Measurements from ENCODE around the gene FNTB.

FNTB gene

GRCh38 chr14:64958201-64958600 is 28.5 kb upstream of the FNTB start:
- WGBS, 2 donors (ENCODE audit: extremely low coverage in 2 of 2, insufficient read length in 2 of 2, insufficient replicate concordance in 1 of 2), result no CpG with 5 or more reads among the region's 2 CpGs
- H3K23ac ChIP-seq (ENCODE audit: low read depth, low read length, poor library complexity), result no peak overlapping the region
- H4K8ac ChIP-seq (ENCODE audit: low read depth, low read length), result no peak overlapping the region
- DNase-seq (ENCODE audit: low spot score), result no peak
- H3K9ac ChIP-seq (ENCODE audit: low read depth, low read length, poor library complexity), result no peak overlapping the region
- H3K27me3 ChIP-seq (ENCODE audit: control insufficient read depth in 3 of 3, insufficient read depth in 3 of 3, low read depth in 1 of 3, low read length in 3 of 3), result peaks cover 0 to 1% (median 0%) of the 10 kb centered on the region in 3 experiments
- H2AFZ ChIP-seq (ENCODE audit: low read length), result no peak overlapping the region
- H3K9me3 ChIP-seq (replicated peaks in 1 of 2; ENCODE audit: control insufficient read depth in 2 of 2, insufficient read depth in 1 of 2, low read depth in 1 of 2, low read length in 2 of 2), result no peaks in the 10 kb centered on the region
- H2BK5ac ChIP-seq (ENCODE audit: low read length), result no peak overlapping the region
- no peak overlapping the region for H2BK120ac ChIP-seq (ENCODE audit: low read depth, low read length)
- no peak overlapping the region for H3K27ac ChIP-seq (replicated peaks; ENCODE audit: low read length)
- H2BK15ac ChIP-seq (ENCODE audit: low read length), result no peak overlapping the region
- no peaks in the 10 kb centered on the region for H3K79me1 ChIP-seq (ENCODE audit: low read depth, low read length)
- H3K4me2 ChIP-seq (ENCODE audit: insufficient read depth, low read length, poor library complexity, severe bottlenecking), result no peak overlapping the region
- H3K36me3 ChIP-seq (replicated peaks in 1 of 2; ENCODE audit: control insufficient read depth in 2 of 2, insufficient read depth in 2 of 2, low read length in 2 of 2), result peaks cover 0 to 20% of the 10 kb centered on the region in 2 donors
- H3K14ac ChIP-seq (ENCODE audit: low read length), result no peak overlapping the region
- no peak overlapping the region for H2BK12ac ChIP-seq (ENCODE audit: low read length)
- peaks cover 0 to 6% of the 10 kb centered on the region in 2 donors for H3K4me1 ChIP-seq (ENCODE audit: control insufficient read depth in 2 of 2, insufficient read depth in 1 of 2, low read depth in 1 of 2, low read length in 2 of 2)
- H3K4me3 ChIP-seq (ENCODE audit: low read length in 2 of 2), result no peak overlapping the region
- no peak overlapping the region for H4K91ac ChIP-seq (ENCODE audit: low read depth, low read length, poor library complexity)
- H3K18ac ChIP-seq (ENCODE audit: low read length), result no peak overlapping the region
- H3K4ac ChIP-seq (ENCODE audit: low read length), result no peak overlapping the region
- H2AK5ac ChIP-seq (ENCODE audit: low read depth, low read length), result no peak overlapping the region

DNA sequence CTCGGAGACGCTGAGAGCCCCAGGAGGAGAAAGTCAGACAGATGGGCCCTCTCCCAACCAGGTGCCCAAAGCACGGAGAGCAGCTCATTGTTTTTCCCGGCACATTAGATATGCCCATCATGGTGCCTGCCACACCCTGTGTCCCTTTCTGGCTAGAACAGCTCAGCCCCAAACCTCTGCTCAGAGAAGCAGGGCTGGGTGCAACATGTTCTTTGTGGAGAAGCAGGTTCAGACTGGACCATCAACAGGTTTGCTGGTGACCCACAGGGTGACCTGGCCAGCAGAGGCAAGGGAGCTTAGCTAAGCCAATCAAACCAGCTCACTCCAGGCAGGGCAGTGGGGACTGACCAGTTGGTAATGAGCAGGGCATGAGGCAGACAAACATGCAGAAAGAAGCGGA is 28.0 kb upstream of the FNTB start:
- Histone ChIP-seq H3K14ac (ENCODE audit: low read length) (no peak overlapping the region), H2BK5ac (ENCODE audit: low read length) (peak overlapping the region; percentile 77), H2AK5ac (ENCODE audit: low read depth, low read length) (peak overlapping the region; percentile 8), H3K27me3 (ENCODE audit: control insufficient read depth in 3 of 3, insufficient read depth in 3 of 3, low read depth in 1 of 3, low read length in 3 of 3) (peaks cover 0 to 1% (median 0%) of the 10 kb centered on the region in 3 experiments), H2BK15ac (ENCODE audit: low read length) (no peak overlapping the region), H3K4ac (ENCODE audit: low read length) (no peak overlapping the region), H3K4me1 (ENCODE audit: control insufficient read depth in 2 of 2, insufficient read depth in 1 of 2, low read depth in 1 of 2, low read length in 2 of 2) (peaks cover 0 to 6% of the 10 kb centered on the region in 2 donors), H4K8ac (ENCODE audit: low read depth, low read length) (no peak overlapping the region), H2AFZ (ENCODE audit: low read length) (no peak overlapping the region), H3K18ac (ENCODE audit: low read length) (peak overlapping the region; percentile 34), H3K23ac (ENCODE audit: low read depth, low read length, poor library complexity) (peak overlapping the region; percentile 68), H3K9me3 (replicated peaks in 1 of 2; ENCODE audit: control insufficient read depth in 2 of 2, insufficient read depth in 1 of 2, low read depth in 1 of 2, low read length in 2 of 2) (no peaks in the 10 kb centered on the region), H3K79me1 (ENCODE audit: low read depth, low read length) (no peaks in the 10 kb centered on the region), H3K4me3 (ENCODE audit: low read length in 2 of 2) (peak overlapping the region in 1 of 2 donors; percentile 27), H4K91ac (ENCODE audit: low read depth, low read length, poor library complexity) (no peak overlapping the region), H3K9ac (ENCODE audit: low read depth, low read length, poor library complexity) (peak overlapping the region; percentile 9), H3K36me3 (replicated peaks in 1 of 2; ENCODE audit: control insufficient read depth in 2 of 2, insufficient read depth in 2 of 2, low read length in 2 of 2) (peaks cover 0 to 17% of the 10 kb centered on the region in 2 donors), H2BK120ac (ENCODE audit: low read depth, low read length) (no peak overlapping the region), H3K27ac (replicated peaks; ENCODE audit: low read length) (no peak overlapping the region), H3K4me2 (ENCODE audit: insufficient read depth, low read length, poor library complexity, severe bottlenecking) (no peak overlapping the region), H2BK12ac (ENCODE audit: low read length) (no peak overlapping the region)
- WGBS, 2 donors (ENCODE audit: extremely low coverage in 2 of 2, insufficient read length in 2 of 2, insufficient replicate concordance in 1 of 2), result no CpG with 5 or more reads among the region's 5 CpGs
- no peak for DNase-seq (ENCODE audit: low spot score)

DNA sequence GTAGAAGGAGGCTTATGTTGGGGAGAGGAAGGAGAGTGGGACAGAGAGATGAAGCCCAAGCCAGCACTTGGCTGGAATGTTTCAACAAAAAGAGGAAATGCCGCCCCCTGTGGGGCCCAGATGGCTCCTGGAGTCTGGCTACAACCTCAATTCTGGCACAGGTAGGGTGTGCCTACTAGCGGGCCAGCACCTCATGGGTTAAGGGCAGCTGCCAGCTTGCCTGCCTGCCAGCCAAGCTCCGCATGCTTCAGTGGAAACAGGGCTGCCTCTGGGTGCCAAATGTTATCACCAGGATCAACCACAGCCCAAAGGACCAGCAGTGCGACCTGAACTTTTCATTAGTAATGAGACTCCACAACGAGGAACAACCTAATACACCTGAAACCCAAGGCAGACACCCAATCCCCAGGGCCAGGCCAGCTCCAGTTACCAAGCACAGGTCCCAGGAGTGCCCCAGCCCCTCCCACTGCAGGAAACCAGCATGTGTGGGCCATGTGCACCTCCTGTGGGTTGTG is 25.9 kb upstream of the FNTB start:
- Histone ChIP-seq H3K4me2 (ENCODE audit: insufficient read depth, low read length, poor library complexity, severe bottlenecking) (no peak overlapping the region), H3K18ac (ENCODE audit: low read length) (peak overlapping the region; percentile 41), H3K4ac (ENCODE audit: low read length) (no peak overlapping the region), H3K36me3 (replicated peaks in 1 of 2; ENCODE audit: control insufficient read depth in 2 of 2, insufficient read depth in 2 of 2, low read length in 2 of 2) (peaks cover 0 to 8% of the 10 kb centered on the region in 2 donors), H3K79me1 (ENCODE audit: low read depth, low read length) (no peaks in the 10 kb centered on the region), H2BK15ac (ENCODE audit: low read length) (no peak overlapping the region), H3K14ac (ENCODE audit: low read length) (no peak overlapping the region), H4K91ac (ENCODE audit: low read depth, low read length, poor library complexity) (no peak overlapping the region), H3K27me3 (ENCODE audit: control insufficient read depth in 3 of 3, insufficient read depth in 3 of 3, low read depth in 1 of 3, low read length in 3 of 3) (peaks cover 0 to under 1% (median 0%) of the 10 kb centered on the region in 3 experiments), H2BK5ac (ENCODE audit: low read length) (no peak overlapping the region), H3K27ac (replicated peaks; ENCODE audit: low read length) (no peak overlapping the region), H4K8ac (ENCODE audit: low read depth, low read length) (no peak overlapping the region), H3K9ac (ENCODE audit: low read depth, low read length, poor library complexity) (no peak overlapping the region), H2AFZ (ENCODE audit: low read length) (no peak overlapping the region), H2BK12ac (ENCODE audit: low read length) (no peak overlapping the region), H2BK120ac (ENCODE audit: low read depth, low read length) (no peak overlapping the region), H2AK5ac (ENCODE audit: low read depth, low read length) (peak overlapping the region; percentile 63), H3K9me3 (replicated peaks in 1 of 2; ENCODE audit: control insufficient read depth in 2 of 2, insufficient read depth in 1 of 2, low read depth in 1 of 2, low read length in 2 of 2) (no peaks in the 10 kb centered on the region), H3K4me3 (ENCODE audit: low read length in 2 of 2) (no peak overlapping the region), H3K4me1 (ENCODE audit: control insufficient read depth in 2 of 2, insufficient read depth in 1 of 2, low read depth in 1 of 2, low read length in 2 of 2) (peaks cover 0 to 4% of the 10 kb centered on the region in 2 donors), H3K23ac (ENCODE audit: low read depth, low read length, poor library complexity) (no peak overlapping the region)
- no peak for DNase-seq (ENCODE audit: low spot score)
- no CpG with 5 or more reads among the region's 5 CpGs for WGBS, 2 donors (ENCODE audit: extremely low coverage in 2 of 2, insufficient read length in 2 of 2, insufficient replicate concordance in 1 of 2)

- no peaks in the 10 kb centered on the region for H3K36me3 ChIP-seq (replicated peaks in 1 of 2; ENCODE audit: control insufficient read depth in 2 of 2, insufficient read depth in 2 of 2, low read length in 2 of 2)
- no CpG with 5 or more reads among the region's 1 CpG for WGBS, 2 donors (ENCODE audit: extremely low coverage in 2 of 2, insufficient read length in 2 of 2, insufficient replicate concordance in 1 of 2)
These were observed 23.1 kb upstream of the FNTB start for GRCh38 chr14:64963611-64964010.

More at GRCh38 chr14:64963611-64964010, 23.1 kb upstream of the FNTB start:
- no peak for DNase-seq (ENCODE audit: low spot score)
- H2BK12ac ChIP-seq (ENCODE audit: low read length), result no peak overlapping the region
- H3K79me1 ChIP-seq (ENCODE audit: low read depth, low read length), result no peaks in the 10 kb centered on the region
- H3K14ac ChIP-seq (ENCODE audit: low read length), result no peak overlapping the region
- no peak overlapping the region for H2BK5ac ChIP-seq (ENCODE audit: low read length)
- H3K4me2 ChIP-seq (ENCODE audit: insufficient read depth, low read length, poor library complexity, severe bottlenecking), result no peak overlapping the region
- no peaks in the 10 kb centered on the region for H3K27me3 ChIP-seq (ENCODE audit: control insufficient read depth in 3 of 3, insufficient read depth in 3 of 3, low read depth in 1 of 3, low read length in 3 of 3)
- no peaks in the 10 kb centered on the region for H3K9me3 ChIP-seq (replicated peaks in 1 of 2; ENCODE audit: control insufficient read depth in 2 of 2, insufficient read depth in 1 of 2, low read depth in 1 of 2, low read length in 2 of 2)
- H4K8ac ChIP-seq (ENCODE audit: low read depth, low read length), result no peak overlapping the region
- H2AFZ ChIP-seq (ENCODE audit: low read length), result no peak overlapping the region
- H3K27ac ChIP-seq (replicated peaks; ENCODE audit: low read length), result no peak overlapping the region
- no peak overlapping the region for H4K91ac ChIP-seq (ENCODE audit: low read depth, low read length, poor library complexity)
- H3K23ac ChIP-seq (ENCODE audit: low read depth, low read length, poor library complexity), result no peak overlapping the region
- no peak overlapping the region for H3K4me3 ChIP-seq (ENCODE audit: low read length in 2 of 2)
- H3K9ac ChIP-seq (ENCODE audit: low read depth, low read length, poor library complexity), result no peak overlapping the region
- H2BK15ac ChIP-seq (ENCODE audit: low read length), result no peak overlapping the region
- peaks cover 2 to 9% of the 10 kb centered on the region in 2 donors for H3K4me1 ChIP-seq (ENCODE audit: control insufficient read depth in 2 of 2, insufficient read depth in 1 of 2, low read depth in 1 of 2, low read length in 2 of 2)
- no peak overlapping the region for H3K18ac ChIP-seq (ENCODE audit: low read length)
- no peak overlapping the region for H2AK5ac ChIP-seq (ENCODE audit: low read depth, low read length)
- no peak overlapping the region for H2BK120ac ChIP-seq (ENCODE audit: low read depth, low read length)
- no peak overlapping the region for H3K4ac ChIP-seq (ENCODE audit: low read length)
